ENCODE results near the gene SECISBP2L.
A peak's percentile ranks its signal among the peaks of the same experiment; 100 is the strongest.
"Not testable (repeated sequence)": the region's sequence is repeated elsewhere in the genome, so short reads cannot be mapped to it uniquely, and the experiment has no call there.

SECISBP2L gene

DNA sequence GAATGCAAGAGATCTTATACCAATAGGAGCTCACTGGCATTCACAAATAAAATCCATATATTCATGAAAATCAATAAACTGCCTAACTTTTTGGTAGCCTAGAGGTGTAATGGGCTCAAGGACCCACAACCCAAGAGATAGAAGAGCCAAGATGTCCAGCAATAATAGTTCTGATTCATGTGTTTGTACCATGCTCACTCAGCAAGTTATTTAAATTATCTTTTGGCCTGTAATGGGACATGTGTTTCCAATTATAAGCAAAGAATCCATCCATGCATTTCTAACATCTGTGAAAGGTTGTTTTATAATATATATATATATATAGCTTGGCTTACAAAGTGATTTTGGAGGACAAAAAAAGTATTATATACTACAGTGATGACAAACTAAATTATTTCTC is 52.9 kb downstream of the SECISBP2L start:
- no peak for DNase-seq

DNA sequence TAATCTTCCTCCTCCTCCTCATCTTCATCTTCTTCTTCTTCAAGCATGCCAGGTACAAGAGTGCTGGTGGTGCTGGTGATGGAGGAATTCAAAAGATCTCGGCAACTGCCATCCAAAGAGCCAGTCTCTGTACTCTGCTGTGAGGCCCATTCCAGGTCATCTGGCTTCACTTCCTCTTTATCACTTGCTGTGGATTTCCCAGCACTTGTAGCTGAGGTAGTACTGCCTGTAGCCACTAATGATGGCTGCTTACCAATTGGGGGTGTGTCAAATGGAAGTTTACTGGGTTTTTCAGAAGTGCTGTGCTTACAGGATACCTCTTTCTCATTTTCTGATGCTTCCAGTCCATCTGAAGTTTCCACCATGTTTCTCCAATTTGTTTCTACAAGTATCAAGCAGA is 53.7 kb downstream of the SECISBP2L start:
- DNase-seq, result no peak

DNA sequence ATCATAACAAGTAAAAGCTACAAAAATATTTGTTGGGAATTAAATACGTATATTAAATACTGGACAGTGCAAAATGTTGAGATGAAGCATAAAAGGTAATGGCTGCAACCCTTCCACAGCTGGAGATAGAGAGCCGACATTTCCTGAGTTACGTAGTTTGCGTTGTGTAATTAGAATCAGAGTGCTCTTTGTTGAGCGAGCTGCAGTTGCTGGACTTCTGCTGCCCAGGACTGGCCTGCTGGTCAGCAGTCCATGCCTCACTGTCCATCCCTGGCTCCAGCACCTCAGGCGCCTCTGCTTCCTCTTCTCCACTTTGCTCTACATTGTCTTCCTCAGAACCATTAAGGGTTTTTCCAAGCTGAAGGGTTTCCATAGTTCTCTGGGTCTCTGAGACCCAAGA is 54.1 kb downstream of the SECISBP2L start:
- no peak for DNase-seq

DNA sequence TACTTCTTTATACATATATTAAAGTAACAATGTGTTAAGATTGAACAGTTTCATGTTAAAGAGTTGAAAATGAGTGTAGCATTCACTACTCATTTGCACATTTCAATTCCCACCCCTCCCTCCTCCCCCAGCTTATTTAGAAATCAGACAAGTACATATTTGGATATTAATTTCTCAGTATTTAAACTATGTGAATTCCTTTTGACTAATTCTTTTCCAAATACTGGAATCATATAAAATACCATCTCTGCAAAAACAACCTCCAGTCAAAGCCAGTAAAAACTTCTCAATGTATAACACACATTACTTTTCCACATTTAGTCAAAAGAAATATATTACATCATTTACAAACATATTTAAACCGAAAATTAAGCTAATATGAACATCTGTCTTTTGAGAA is 57.1 kb downstream of the SECISBP2L start:
- no peak for DNase-seq

DNA sequence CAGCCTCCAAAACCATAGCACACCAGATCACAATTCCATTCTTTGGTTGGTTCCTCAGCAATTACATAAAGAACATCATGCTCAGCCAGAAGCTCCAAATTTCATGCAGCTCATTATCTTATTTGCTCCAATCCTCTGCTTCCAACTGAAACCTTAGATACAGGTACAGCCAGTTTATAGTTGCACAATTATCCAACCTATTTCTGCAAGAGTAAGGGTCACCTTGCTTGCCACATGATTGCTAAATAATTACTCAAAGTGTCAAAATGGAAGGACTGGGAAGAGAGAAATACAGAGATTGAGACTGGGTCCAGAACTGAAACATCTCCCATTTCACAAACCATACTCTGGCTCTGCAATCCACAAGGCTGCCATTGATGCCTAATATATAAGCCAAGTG is 59.1 kb downstream of the SECISBP2L start:
- no peak for DNase-seq

DNA sequence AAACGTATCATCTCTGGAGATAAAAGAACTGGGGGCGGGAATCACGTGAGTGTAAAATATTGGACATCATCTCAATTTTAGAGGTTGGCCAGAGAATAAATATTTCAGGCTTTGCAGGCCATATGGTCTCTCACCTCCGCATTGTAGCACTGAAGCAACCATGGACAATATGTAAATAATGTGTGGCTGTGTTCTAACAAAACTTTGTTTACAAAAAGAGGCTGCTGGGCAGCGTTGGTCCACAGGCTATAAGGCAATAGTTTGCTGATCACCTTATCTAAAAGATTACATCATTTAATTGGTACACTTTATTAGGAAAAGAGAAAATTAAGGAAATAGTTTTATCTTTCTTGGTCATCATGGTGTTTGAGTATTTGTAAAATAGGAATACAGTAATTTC is 60.0 kb downstream of the SECISBP2L start:
- no peak for DNase-seq

DNA sequence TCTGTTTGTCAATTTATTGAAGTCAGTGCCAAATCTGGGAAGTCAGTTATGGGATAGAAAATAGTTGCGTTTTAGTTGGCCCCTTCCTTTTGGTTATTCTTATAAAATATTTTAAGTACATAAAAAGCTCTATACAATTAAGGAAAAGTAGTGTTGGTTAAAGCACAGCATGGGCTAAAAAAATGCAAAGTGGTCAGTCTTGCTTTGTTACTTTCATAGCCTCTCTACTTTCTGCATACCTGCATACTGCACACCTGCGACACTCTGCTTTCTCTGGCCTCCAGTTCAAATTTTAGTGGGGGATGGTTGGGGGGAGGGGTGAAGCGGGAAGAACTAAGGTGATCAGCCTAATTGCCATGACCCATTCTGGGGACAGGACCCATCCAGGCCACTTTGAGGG is 60.7 kb downstream of the SECISBP2L start:
- no peak for DNase-seq

DNA sequence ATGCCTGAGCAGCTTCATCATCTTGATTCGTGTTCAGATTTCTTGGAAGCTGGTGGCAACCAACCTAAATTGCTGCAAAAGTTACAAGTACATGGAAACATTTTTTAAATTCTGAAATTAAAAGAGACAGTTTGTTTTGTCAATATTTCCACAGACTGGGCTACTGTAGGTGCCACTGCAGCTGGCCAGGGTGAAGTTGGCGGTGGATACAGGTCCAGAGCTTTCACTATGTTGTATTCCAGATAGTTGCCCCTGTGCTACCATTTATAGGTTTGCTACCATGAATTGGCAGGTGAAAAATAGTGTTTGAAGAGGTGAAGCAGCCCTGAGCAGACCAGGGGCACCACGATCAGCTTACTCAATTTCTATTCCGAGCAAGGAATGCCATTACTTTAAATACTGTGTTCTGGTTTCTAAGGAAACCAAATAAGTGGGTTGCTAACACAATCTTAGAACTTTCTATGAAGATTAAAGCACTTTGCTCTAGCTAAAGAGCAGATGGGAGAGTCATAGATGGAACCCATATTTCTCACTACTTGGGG is 61.4 kb downstream of the SECISBP2L start:
- DNase-seq, result no peak

DNA sequence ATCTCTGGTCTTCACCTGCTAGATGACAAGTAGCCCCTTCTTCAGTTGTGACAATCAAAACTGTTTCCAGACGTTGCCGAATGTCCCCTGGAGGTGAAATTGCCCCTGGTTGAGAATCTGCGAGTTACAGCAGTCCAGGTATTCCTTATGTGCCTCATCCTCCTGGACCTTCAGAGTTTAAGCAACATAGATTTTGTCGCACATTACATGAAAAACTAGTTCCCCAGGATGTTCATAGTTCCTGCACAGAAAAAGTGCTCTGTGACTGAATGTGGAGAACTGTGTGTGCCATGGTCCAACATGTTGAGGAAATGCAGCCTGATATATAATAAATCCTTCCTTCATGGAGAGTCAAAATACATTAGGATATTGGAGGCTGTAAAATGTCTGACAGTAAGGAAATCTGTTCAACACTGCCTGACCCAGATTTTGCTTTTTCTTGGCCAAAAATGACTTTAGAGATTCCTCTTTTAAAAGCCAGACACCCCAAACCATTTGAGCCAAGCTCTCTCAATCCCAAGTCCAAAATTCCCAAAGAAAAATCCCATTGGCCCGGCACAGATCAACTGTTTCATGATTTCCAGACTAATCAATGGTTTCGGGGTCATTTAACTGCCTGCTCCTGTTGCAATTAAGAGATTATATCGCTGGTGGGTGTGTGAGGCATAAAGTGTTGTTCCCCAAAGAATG is 62.1 kb downstream of the SECISBP2L start:
- no peak for DNase-seq

DNA sequence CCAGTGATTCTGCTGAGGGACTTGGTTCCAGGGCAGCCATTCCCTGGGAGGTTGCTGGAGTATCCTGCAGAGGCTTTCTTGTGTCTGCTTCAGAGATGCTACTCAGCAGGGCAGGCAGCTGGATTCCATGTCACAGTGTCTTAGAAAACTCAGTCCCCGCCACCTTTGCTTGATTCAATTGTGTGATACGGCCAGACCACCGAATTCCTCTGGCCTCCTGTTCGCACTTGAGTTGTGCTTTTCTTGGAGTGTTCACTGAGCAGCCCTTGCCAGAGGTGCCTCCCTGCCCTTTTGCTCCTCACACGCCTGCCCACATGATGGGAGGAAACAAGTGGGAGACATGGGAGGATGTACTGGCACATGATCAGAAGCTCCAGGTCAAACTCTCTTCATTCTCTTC is 62.9 kb downstream of the SECISBP2L start:
- no peak for DNase-seq

DNA sequence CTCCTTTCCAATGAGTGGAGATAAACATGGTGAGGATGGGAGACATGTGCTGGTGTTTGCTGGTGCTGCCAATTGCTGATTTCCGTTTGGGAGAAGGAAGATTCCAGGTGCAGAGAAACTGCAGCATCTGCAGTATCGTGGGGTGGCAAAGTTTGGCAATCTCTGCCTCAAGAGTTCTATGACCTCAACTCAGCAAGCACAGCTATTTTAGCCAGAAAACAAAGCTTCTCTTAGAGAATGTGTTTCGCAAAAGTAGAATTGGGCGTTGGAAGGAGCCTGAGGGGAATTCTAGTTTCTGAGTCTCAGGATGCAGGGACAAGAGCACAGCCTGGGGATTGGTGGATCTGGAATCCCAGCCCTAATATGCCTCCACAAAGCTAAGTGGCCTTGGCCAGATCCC is 64.3 kb downstream of the SECISBP2L start:
- no peak for DNase-seq

DNA sequence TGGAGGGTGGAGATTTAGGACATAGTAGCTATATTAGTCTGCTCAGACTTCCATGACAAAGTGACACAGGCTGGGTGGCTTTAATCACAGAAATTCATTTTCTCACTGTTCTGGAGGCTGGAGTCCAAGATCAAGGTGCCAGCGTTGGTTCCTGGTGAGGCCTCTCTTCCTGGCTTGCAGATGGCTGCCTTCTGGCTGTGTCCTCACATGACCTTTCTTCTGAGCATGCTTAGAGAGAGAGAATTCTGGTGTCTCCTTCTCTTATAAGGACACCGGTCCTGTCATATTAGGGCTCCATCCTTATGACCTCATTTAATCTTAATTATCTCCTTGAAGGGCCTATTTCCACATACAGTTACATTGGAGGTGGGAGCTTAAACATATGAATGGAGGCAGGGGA is 67.6 kb downstream of the SECISBP2L start:
- no peak for DNase-seq

DNA sequence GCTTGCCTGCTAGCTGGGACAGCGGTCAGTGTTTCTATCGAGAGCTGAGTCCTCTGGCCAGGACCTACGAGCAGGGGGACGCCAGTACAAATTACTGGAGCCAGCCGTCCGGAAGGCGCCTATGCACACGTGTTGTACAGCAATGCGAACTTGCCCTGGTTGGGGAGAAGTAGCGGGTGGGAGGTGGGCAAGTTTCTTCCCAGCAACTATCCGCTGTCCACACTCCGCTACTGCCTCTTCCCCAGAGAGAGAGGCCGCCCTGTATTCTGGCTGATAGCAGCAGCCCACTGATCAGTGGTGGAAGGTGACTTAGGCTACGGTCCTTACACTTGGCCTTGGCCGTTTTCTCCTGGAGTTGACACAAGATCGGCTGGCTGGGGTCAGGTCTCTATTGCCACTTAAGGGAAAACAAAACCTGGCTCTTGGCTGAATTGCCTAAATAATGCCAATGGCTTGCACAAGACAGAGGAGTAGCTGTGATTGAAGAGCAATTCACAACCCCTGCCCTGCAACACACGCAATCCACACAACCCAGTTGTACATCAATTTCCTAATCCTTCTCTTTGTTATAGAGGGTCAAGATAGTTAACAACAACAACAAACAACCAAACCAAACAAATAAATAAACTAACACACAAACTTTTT is 69.7 kb downstream of the SECISBP2L start:
- no peak for DNase-seq

DNA sequence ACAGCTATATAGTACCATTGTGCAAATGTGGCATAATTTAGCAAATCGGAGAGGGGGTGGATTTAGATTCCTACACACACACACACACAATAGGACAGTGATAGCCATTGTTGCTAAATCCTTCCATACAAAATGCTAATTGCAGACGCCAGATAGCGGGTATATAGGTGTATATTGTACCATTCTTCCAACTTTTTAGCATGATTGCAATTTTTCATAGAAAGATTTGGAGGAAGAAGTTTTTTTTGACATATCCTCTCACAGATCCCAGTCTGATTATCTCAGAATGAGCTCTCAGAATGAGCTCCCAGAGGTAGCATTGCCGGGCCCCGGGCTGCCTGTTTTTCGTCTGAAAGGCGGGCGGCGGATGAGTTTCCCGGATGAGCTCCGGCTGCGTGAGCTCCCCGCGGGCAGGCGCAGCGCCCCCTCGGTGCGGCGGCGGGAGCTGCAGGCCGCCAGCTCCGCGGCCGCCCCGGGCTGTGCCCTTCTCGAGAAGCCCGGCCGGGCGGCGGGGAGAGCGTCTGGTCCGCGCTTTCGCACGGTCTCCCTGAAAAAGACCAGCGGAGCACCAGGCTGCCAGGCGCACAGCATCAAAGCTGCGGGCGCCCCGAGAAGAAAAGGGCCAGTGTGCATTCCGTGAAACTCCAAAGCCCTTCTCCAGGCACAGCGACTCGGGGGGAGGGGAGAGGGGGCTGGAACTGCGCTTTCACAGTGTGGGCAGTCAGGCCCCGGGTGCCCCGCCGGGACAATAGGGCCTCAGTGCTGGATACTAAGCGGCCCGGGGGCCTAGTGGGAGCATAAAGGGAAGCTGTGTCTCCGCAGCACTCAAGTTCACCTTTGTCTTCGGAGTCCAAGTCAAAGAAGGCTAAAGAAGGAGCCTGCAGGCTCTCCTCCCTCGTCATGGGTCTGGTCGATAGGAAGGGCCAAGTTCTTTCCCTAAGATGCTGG is 70.5 kb downstream of the SECISBP2L start:
- peak; percentile 62 for DNase-seq

DNA sequence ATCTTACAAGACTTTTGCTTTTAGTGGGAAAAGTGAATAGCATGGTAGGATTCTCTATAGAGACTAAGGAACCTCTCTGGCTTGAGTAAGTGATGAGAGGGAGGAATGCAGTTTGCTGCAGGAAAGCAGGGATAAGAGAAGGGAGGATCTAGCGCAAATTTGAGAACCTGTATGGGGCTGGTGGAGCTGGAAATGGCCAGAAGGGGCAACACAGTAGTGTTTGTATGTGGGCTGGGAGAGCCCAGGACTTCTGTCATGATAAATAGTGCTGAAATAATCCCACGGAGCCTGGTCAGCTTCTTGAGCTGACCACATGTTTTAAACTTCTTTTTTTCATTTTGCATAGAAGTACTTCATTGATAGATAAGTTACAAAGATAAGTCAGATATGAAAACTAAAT is 71.4 kb downstream of the SECISBP2L start:
- no peak for DNase-seq

DNA sequence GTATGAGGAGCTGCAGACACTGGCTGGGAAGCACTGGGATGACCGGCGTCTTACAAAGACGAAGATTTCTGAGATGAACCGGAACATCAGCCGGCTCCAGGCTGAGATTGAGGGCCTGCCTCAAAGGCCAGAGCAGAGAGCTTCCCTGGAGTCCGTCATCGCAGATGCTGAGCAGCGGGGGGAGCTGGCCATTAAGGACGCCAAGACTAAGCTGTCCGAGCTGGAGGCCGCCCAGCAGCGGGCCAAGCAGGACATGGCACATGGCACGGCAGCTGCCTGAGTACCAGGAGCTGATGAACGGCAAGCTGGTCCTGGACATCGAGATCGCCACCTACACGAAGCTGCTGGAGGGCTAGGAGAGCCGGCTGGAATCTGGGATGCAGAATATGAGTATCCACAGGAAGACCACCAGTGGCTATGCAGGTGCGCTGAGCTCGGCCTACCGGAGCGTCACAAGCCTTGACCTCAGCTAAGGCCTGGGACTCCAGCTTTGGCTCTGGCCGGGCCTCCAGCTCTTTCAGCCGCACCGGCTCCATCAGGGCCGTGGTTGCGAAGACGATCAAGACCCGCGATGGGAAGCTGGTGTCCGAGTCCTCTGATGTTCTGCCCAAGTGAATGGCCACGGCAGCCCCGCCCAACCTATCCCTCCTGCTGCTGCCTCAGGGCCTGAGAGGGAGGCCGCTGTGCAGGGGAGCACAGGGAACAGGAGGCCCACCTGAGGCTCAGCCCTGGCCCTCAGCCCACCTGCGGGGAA is 73.3 kb downstream of the SECISBP2L start:
- DNase-seq, result no peak

DNA sequence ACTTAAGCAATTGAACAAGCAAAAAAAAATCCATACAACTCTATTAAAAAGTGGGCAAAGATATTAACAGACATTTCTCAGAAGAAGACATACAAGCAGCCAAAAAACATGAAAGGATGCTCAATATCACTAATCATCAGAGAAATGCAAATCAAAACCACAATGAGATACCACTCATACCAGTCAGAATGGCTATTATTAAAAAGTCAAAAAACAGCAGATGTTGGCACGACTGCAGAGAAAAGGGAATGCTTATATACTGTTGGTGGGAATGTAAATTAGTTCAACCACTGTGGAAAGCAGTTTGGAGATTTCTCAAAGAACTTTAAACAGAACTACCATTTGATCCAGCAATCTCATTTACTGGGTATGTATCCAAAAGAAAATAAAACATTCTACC is 75.3 kb downstream of the SECISBP2L start:
- DNase-seq, result not testable (repeated sequence)

DNA sequence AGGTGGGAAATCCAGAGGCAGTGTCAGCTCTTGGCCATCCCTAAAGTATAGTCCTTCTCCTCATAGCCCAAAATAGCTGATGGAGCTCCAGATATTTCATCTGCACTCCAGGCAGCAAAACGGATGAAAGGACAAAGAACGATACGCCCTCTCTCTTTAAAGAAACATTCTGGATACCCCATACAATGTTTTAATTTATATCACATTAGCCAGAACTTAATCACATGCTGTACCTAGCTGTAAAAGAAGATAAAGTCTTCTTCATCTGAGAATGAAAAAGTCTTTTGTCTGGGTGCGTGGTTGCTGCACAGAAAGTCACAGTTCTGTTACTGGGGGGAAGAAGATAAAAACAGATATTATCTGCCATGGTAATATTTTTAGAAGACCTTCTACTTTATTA is 78.2 kb downstream of the SECISBP2L start:
- DNase-seq, result no peak

DNA sequence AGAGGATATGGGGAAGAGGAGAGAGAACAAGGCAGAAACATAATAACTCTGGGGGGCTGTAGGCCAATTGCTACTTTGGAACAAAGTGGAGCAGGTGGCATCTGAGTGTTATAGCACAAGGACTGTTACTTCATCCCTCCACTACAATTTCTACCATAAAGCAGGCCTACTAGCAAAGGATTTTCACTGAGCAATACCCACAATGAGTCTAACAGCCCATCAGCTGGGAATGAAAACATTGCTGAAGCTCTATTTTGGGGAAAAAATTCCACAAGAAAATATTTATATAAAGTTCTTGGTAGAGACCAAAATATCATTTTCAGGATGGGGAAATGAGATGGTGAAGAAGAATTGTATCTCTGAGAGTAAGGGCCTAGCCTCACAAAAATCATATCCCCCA is 78.9 kb downstream of the SECISBP2L start:
- no peak for DNase-seq

DNA sequence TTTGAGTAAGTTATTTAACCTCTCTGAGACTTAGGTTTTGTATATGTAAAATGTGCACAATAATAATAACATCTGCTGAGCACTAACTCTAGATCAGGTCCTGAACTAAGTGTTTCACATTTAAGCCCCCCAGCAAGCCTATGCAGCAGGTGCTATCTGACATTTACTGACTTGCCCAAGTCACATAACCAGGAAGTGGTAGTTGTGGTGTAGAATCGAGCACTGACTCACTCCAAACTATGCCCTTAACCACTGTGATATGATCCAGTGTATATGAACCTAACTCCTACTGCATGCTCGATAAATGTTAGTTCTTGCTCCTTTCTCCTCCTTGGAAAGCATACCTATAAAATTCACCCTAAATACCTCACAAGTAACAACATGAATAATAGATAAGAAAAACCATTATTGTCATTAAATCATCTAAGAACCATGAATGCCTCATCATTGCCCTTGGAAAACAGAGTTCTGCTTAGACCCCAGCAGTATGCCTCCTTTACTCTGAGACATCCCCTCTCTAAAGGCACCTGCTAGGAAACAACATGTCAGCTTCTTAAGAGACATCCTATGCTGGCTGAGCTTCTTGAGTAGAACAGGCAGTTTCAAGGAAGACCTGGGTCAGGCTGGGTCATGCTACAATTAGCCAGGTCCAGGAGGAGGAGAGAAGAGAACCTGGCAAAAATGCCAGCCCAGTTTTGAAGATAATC is 79.5 kb downstream of the SECISBP2L start:
- DNase-seq, result no peak

DNA sequence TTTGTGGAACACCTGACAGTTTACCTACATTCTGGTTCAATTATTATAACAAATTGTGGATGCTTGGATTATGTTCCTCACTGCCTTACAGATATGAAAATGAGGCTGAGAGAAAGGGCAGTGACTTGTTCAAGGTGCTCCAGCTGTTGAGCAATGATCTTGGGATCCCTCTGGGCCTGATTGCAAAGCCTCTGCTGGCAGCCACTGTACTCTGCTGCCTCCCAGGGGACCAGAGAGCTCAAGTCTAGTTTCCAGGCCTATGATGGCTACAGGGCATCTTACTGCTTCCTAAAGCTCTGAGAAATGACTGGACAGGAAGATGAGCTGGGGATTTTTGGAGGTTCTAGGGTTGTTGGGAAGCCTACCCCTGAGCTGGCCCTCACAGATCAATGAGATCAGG is 80.3 kb downstream of the SECISBP2L start:
- DNase-seq, result no peak

DNA sequence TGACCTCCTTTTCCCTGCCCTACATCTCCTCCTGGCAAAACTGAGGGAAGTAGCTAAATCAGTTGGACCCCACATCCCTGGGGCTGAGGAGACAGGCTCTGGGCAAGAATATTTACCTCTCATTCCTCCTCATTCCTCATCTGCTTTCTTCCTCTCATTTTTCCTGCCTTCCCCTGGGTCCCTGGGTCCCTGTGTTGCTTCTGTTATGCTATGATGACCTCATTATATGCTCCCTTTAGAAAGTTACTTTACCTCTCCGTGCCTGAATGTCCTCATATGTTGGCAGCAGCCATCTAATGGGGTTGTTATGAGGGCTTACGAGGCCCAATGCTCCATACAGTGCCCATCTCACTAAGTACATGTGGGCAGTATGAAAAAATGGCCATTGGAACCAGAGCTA is 81.3 kb downstream of the SECISBP2L start:
- DNase-seq, result no peak
